CD14-positive monocyte (primary cell): ENCODE results near the gene BPIFB4. TPM values are rescaled to one million over a fixed set of nuclear protein-coding genes. Genes with fewer than 3 reads are reported as not detected.

ENCODE experiments used
- DNase-seq, 3 donors: peaks; one replicate each; pipeline ENCODE4 v3.0.0-alpha.2; 2011 to 2022
- H2AFZ ChIP-seq: 2 replicates; pipeline ENCODE4 v1.6.0; 2012; ENCODE audit warnings: mild to moderate bottlenecking, low read depth, low read length, inconsistent platforms; ENCODE audit not compliant: insufficient read depth, poor library complexity, severe bottlenecking
- H3K27ac ChIP-seq, 2 donors: 1 replicate in 1 of 2; 2 replicates in 1 of 2; pipeline ENCODE4 v1.5.1; 2012 to 2013; ENCODE audit warnings: low read length in 2 of 2, control low read depth in 1 of 2, inconsistent platforms in 1 of 2, low read depth in 1 of 2, mild to moderate bottlenecking in 1 of 2
- H3K27me3 ChIP-seq, 2 donors: one replicate each; pipeline versions ENCODE4 v1.6.0 to v1.6.1; 2011 to 2013; ENCODE audit warnings: low read length in 2 of 2; ENCODE audit not compliant: control insufficient read depth in 2 of 2, insufficient read depth in 2 of 2
- H3K36me3 ChIP-seq, 2 donors: replicated peaks in 1 of 2; 1 replicate in 1 of 2; 2 replicates in 1 of 2; pipeline versions ENCODE4 v1.5.1 to v1.6.1; 2012 to 2013; ENCODE audit warnings: low read length in 2 of 2, control low read depth in 1 of 2, inconsistent platforms in 1 of 2, mild to moderate bottlenecking in 1 of 2; ENCODE audit not compliant: insufficient read depth in 2 of 2, control insufficient read depth in 1 of 2
- H3K4me1 ChIP-seq, 2 donors: 1 replicate in 1 of 2; 2 replicates in 1 of 2; pipeline versions ENCODE4 v1.5.1 to v1.6.1; 2012 to 2013; ENCODE audit warnings: low read length in 2 of 2, control low read depth in 1 of 2, inconsistent platforms in 1 of 2, mild to moderate bottlenecking in 1 of 2, moderate library complexity in 1 of 2; ENCODE audit not compliant: insufficient read depth in 2 of 2, control insufficient read depth in 1 of 2
- H3K4me2 ChIP-seq: replicated peaks from 2 replicates; pipeline ENCODE3; 2012; ENCODE audit warnings: low read length, moderate library complexity, mild to moderate bottlenecking; ENCODE audit not compliant: poor library complexity, severe bottlenecking; ENCODE audit errors: extremely low read depth
- H3K4me3 ChIP-seq, 3 experiments: fragments of 200-600 bp in 1 of 3; sonication (generic) in 1 of 3; replicated peaks in 1 of 3; 1 replicate in 2 of 3; 2 replicates in 1 of 3; pipeline ENCODE4 v1.5.1; 2011 to 2013; ENCODE audit warnings: low read length in 3 of 3, mild to moderate bottlenecking in 3 of 3, control low read depth in 2 of 3, low read depth in 2 of 3, inconsistent platforms in 1 of 3, moderate library complexity in 1 of 3
- H3K79me2 ChIP-seq: 2 replicates; pipeline ENCODE4 v1.6.0; 2012; ENCODE audit warnings: mild to moderate bottlenecking, control low read depth, inconsistent platforms, low read length, moderate library complexity; ENCODE audit not compliant: insufficient read depth
- H3K9ac ChIP-seq: 2 replicates; pipeline ENCODE4 v1.6.0; 2017; ENCODE audit warnings: low read length, mild to moderate bottlenecking; ENCODE audit not compliant: insufficient read depth, poor library complexity, severe bottlenecking
- H3K9me3 ChIP-seq, 2 donors: replicated peaks in 1 of 2; 1 replicate in 1 of 2; 2 replicates in 1 of 2; pipeline versions ENCODE4 v1.5.1 to v1.6.1; 2012 to 2013; ENCODE audit warnings: low read length in 2 of 2, control low read depth in 1 of 2; ENCODE audit not compliant: control insufficient read depth in 1 of 2, insufficient read depth in 1 of 2
- H4K20me1 ChIP-seq: 2 replicates; pipeline ENCODE4 v1.6.0; 2012; ENCODE audit warnings: mild to moderate bottlenecking, low read length, control low read depth, moderate library complexity; ENCODE audit not compliant: insufficient read depth
- H3K27ac Mint-ChIP-seq, 7 donors: one replicate each; pipeline ENCODE4 v1.8.0; 2020; ENCODE audit warnings: mild to moderate bottlenecking in 7 of 7, mixed read lengths in 7 of 7, moderate library complexity in 6 of 7, inconsistent platforms in 2 of 7
- H3K27me3 Mint-ChIP-seq, 3 donors: one replicate each; pipeline ENCODE4 v1.8.0; 2021 to 2022; ENCODE audit warnings: low read depth in 3 of 3, mild to moderate bottlenecking in 3 of 3, mixed read lengths in 3 of 3, moderate library complexity in 3 of 3, inconsistent platforms in 1 of 3
- H3K36me3 Mint-ChIP-seq, 2 donors: one replicate each; pipeline ENCODE4 v1.8.0; 2020; ENCODE audit warnings: mixed read lengths in 2 of 2, inconsistent platforms in 1 of 2, mild to moderate bottlenecking in 1 of 2
- H3K4me1 Mint-ChIP-seq: one replicate; pipeline ENCODE4 v1.8.0; 2020; ENCODE audit warnings: mild to moderate bottlenecking, mixed read lengths
- H3K4me3 Mint-ChIP-seq, 2 donors: one replicate each; pipeline ENCODE4 v1.8.0; 2020; ENCODE audit warnings: mild to moderate bottlenecking in 2 of 2, mixed read lengths in 2 of 2, moderate library complexity in 1 of 2
- H3K9me3 Mint-ChIP-seq, 7 donors: one replicate each; pipeline ENCODE4 v1.8.0; 2020 to 2022; ENCODE audit warnings: mixed read lengths in 7 of 7, mild to moderate bottlenecking in 6 of 7, moderate library complexity in 6 of 7, inconsistent platforms in 2 of 7
- CTCF ChIP-seq: fragments of 200-600 bp; IDR thresholded peaks from one replicate; pipeline ENCODE4 v1.8.0; 2022; ENCODE audit warnings: antibody characterized with exemption, mild to moderate bottlenecking
- WGBS: methylation state at CpG from one replicate; pipeline ENCODE4 v1.1.5; 2013; ENCODE audit warnings: missing lambda C conversion rate; ENCODE audit not compliant: insufficient coverage; 5-methylcytosine and 5-hydroxymethylcytosine counted together
- intact Hi-C, 2 donors: fragments of 100-400 bp; cut with micrococcal nuclease; formaldehyde crosslinking; loops; one replicate each; pipeline versions ENCODE4 v1.15.0 to v1.15.1; 2023
- polyA plus RNA-seq, 3 donors: library from polyadenylated mRNA; depleted of rRNA in 1 of 3; unstranded in 2 of 3; stranded (reverse) in 1 of 3; fragments of 300-500 nt in 2 of 3; fragments of >200 nt in 1 of 3; fragmentation: Illumina TruSeq in 2 of 3; gene quantifications; 1 replicate in 2 of 3; 2 replicates in 1 of 3; pipeline ENCODE4 v1.2.3, GENCODE V29; 2012 to 2021

BPIFB4 gene
- polyA plus RNA-seq, 3 donors = not detected

DNA sequence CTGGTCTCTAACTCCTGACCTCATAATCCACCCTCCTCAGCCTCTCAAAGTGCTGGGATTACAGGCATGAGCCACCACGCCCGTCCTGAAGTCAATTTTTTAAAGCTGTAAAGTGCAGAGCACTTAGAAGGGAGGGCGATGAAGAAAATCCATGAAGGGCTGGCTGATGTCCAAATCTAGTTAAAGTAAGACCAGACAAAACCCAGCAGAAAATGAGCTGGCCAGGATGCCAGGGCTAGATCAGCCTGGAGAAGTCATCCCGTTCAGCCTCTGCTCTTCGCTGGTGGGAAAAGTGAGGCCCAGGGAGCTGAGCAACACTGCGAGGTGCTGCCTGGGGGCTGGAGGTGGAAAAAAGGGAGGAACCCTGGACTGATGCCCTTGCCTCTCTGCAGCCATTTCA lies 3.1 kb downstream of the BPIFB4 start:
- H3K27ac ChIP-seq = no peak overlapping the region
- H3K4me2 ChIP-seq = no peak overlapping the region
- no peaks in the 10 kb centered on the region for H3K27me3 ChIP-seq
- no peak for DNase-seq
- no peaks in the 10 kb centered on the region for H3K4me1 ChIP-seq
- no peak overlapping the region for H3K4me3 Mint-ChIP-seq
- no peak overlapping the region for H2AFZ ChIP-seq
- H3K79me2 ChIP-seq = no peaks in the 10 kb centered on the region
- intact Hi-C loops = no loop called here
- H3K9ac ChIP-seq = no peak overlapping the region
- no peaks in the 10 kb centered on the region for H3K36me3 ChIP-seq
- H3K36me3 Mint-ChIP-seq = no peaks in the 10 kb centered on the region
- H4K20me1 ChIP-seq = no peaks in the 10 kb centered on the region
- TF ChIP-seq CTCF = no peak
- H3K27me3 Mint-ChIP-seq = peaks cover 0 to 2% (median under 1%) of the 10 kb centered on the region in 3 donors
- WGBS = 94% methylated on average over 6 of the region's 6 CpGs
- H3K9me3 Mint-ChIP-seq = no peaks in the 10 kb centered on the region
- H3K4me3 ChIP-seq = no peak overlapping the region
- H3K27ac Mint-ChIP-seq = no peak overlapping the region
- H3K4me1 Mint-ChIP-seq = peaks cover 4% of the 10 kb centered on the region
- no peaks in the 10 kb centered on the region for H3K9me3 ChIP-seq

GRCh38 chr20:33083544-33084340 lies 4.3 kb downstream of the BPIFB4 start:
- no peak overlapping the region for H2AFZ ChIP-seq
- Mint-ChIP-seq H3K4me3 (no peak overlapping the region), H3K9me3 (no peaks in the 10 kb centered on the region), H3K27ac (no peak overlapping the region), H3K27me3 (peaks cover 0 to 3% (median 2%) of the 10 kb centered on the region in 3 donors), H3K4me1 (peaks cover 4% of the 10 kb centered on the region), H3K36me3 (no peaks in the 10 kb centered on the region)
- DNase-seq = no peak
- H3K4me2 ChIP-seq = no peak overlapping the region
- no peak for TF ChIP-seq CTCF
- H3K27ac ChIP-seq = no peak overlapping the region
- WGBS = 94% methylated on average over 9 of the region's 20 CpGs
- no peaks in the 10 kb centered on the region for H3K36me3 ChIP-seq
- intact Hi-C loops = no loop called here
- H3K79me2 ChIP-seq = no peaks in the 10 kb centered on the region
- H3K27me3 ChIP-seq = no peaks in the 10 kb centered on the region
- H3K4me1 ChIP-seq = no peaks in the 10 kb centered on the region
- no peak overlapping the region for H3K9ac ChIP-seq
- H4K20me1 ChIP-seq = no peaks in the 10 kb centered on the region
- H3K4me3 ChIP-seq = no peak overlapping the region
- H3K9me3 ChIP-seq = no peaks in the 10 kb centered on the region
